ENCODE data around the gene PPM1K.
A peak's percentile ranks its signal among the peaks of the same experiment; 100 is the strongest.
"Not testable (repeated sequence)": the region's sequence is repeated elsewhere in the genome, so short reads cannot be mapped to it uniquely, and the experiment has no call there.

Gene PPM1K

DNA sequence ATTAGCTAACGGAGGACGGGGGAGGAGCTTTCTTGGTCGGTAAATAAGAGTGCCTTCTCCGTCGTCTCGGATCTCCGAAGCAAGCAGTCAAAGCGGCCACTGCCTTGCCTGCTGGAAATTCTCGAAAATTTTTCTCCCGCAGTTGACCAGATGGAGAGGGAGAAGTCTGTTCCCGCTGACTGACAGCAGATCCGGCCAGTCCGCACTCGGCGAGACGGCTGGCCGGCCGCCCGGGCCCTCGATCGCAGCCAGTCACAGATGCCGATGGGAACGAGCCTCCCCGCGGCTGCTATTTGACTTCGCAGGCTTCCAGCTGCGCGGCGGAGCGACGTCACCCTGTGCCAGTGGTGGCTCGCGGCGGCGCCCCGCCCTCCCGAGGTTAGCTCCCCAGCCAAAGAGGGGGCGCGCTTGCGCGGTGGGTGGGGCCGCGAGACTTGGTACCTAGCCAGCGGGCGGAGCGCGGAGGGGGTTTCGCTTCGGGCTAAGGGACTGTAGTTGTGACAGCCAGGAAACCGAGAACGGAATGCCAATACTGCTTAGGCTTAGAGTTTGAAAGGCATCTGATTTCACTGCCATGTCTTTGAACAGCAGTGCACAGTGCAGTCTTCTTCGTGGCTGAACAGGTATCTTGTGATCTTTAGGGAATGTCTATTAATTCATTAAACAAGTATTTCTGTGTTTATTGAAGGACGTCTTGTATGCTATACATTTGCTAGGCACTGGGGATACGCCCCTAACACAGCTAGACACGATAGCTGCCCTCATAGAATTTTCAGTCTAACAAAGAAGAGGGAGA lies at the start of gene PPM1K:
PPM1K (minus strand) TSS at position 123 of the 796 bp plus-strand sequence. CDS start 5,978 bp downstream, outside the sequence.
- Histone ChIP-seq H3K36me3 (ENCODE audit: control insufficient read depth, low read depth, low read length) (no peaks in the 10 kb centered on the region), H3K4me1 (ENCODE audit: control insufficient read depth, low read depth, low read length) (peaks cover 10% of the 10 kb centered on the region), H3K9me3 (ENCODE audit: control insufficient read depth, low read depth, low read length) (no peaks in the 10 kb centered on the region), H3K4me3 (ENCODE audit: low read length) (peak within 1 kb of the TSS; percentile 78), H3K27me3 (ENCODE audit: control insufficient read depth, insufficient read depth, low read length) (peaks cover 36% of the 10 kb centered on the region), H3K9ac (ENCODE audit: low read length) (peak within 1 kb of the TSS; percentile 50), H3K27ac (ENCODE audit: low read length) (no peak within 1 kb of the TSS)

DNA sequence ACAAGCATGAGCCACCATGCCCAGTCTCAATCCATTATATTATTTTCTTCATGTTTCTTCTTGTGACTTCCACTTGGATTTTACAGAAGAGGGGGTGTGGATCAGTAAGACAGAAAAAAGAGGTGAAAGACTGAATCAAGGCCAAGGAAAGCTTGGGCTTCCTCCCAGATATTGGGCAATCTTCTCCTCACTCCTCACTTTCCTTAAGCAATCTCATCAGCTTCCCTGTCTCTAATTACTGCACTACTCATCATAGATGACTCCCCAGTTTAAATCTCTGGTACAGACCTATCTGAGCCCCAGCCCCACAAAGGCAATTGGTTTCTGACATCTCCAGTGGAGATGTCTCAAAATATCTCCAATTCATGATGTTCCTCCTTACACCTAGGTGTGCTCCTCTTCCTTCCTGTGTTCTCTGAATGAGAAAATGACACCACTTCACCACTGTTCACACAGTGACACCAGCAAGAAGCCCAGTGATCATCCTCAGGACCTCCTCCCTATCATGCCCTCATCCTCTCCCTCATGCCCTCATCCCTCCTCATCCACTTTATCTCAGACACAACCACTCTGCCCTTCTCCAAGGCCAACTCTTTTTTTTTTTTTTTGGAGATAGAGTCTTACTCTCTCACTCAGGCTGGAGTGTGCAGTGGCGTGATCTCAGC lies 49.5 kb upstream of the PPM1K start:
- H3K9me3 ChIP-seq (ENCODE audit: control insufficient read depth, low read depth, low read length) = no peaks in the 10 kb centered on the region
- H3K27me3 ChIP-seq (ENCODE audit: control insufficient read depth, insufficient read depth, low read length) = no peaks in the 10 kb centered on the region
- no peak overlapping the region for H3K27ac ChIP-seq (ENCODE audit: low read length)
- H3K9ac ChIP-seq (ENCODE audit: low read length) = no peak overlapping the region
- no peak overlapping the region for H3K4me3 ChIP-seq (ENCODE audit: low read length)
- no peaks in the 10 kb centered on the region for H3K36me3 ChIP-seq (ENCODE audit: control insufficient read depth, low read depth, low read length)
- peaks cover 5% of the 10 kb centered on the region for H3K4me1 ChIP-seq (ENCODE audit: control insufficient read depth, low read depth, low read length)

DNA sequence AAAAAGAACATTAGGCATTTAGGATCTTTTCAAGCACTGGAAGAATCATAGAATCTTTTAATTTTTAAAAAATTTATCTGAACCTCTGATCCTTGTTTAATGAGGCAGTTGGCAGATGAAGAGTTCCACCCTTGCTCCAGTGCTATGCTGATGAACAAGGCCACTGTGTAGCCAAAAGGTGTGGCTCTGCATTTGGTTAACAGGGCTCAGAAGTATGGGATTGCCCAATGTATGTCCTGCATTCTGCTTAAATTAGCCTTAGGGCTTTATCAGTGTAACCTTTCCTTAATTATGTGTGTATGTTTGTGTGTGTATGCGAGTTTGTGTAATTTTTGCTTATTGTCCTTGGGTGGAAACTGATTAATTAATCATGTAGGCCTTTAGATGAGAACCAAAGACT lies 43.3 kb upstream of the PPM1K start:
- no peak overlapping the region for H3K27ac ChIP-seq (ENCODE audit: low read length)
- H3K9ac ChIP-seq (ENCODE audit: low read length) = no peak overlapping the region
- H3K9me3 ChIP-seq (ENCODE audit: control insufficient read depth, low read depth, low read length) = no peaks in the 10 kb centered on the region
- H3K36me3 ChIP-seq (ENCODE audit: control insufficient read depth, low read depth, low read length) = no peaks in the 10 kb centered on the region
- no peak overlapping the region for H3K4me3 ChIP-seq (ENCODE audit: low read length)
- no peaks in the 10 kb centered on the region for H3K4me1 ChIP-seq (ENCODE audit: control insufficient read depth, low read depth, low read length)
- H3K27me3 ChIP-seq (ENCODE audit: control insufficient read depth, insufficient read depth, low read length) = no peaks in the 10 kb centered on the region

DNA sequence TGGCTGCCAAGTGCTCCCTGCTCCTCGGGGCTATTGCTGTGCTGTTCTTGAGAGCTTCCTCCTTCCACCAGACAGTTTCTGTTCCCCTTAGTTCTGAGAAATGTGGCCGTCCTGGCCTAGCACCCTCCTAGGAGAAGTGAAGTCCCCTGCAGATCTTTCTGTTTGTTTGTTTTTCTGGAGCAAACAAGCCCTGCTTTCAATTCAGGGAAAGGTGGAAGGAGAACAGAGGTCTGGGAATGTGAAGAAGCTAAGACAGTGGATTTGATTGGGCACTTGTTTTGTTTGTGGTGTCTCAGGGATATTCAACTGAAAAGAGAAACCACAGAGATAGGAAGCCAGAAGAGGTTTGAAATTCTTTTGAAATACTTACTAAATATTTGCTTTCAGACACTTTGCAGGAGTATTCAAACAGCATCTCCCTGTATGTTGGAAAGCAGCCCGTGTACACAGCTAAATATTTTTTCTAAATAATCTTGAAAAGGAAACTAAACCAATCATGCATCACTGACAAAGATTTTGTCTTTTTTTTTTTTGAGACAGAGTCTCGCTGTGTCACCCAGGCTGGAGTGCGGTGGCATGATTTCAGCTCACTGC lies 36.5 kb upstream of the PPM1K start:
- Histone ChIP-seq H3K27ac (ENCODE audit: low read length) (no peak overlapping the region), H3K27me3 (ENCODE audit: control insufficient read depth, insufficient read depth, low read length) (no peaks in the 10 kb centered on the region), H3K36me3 (ENCODE audit: control insufficient read depth, low read depth, low read length) (no peaks in the 10 kb centered on the region), H3K9me3 (ENCODE audit: control insufficient read depth, low read depth, low read length) (no peaks in the 10 kb centered on the region), H3K4me3 (ENCODE audit: low read length) (no peak overlapping the region), H3K4me1 (ENCODE audit: control insufficient read depth, low read depth, low read length) (peaks cover 18% of the 10 kb centered on the region), H3K9ac (ENCODE audit: low read length) (no peak overlapping the region)

DNA sequence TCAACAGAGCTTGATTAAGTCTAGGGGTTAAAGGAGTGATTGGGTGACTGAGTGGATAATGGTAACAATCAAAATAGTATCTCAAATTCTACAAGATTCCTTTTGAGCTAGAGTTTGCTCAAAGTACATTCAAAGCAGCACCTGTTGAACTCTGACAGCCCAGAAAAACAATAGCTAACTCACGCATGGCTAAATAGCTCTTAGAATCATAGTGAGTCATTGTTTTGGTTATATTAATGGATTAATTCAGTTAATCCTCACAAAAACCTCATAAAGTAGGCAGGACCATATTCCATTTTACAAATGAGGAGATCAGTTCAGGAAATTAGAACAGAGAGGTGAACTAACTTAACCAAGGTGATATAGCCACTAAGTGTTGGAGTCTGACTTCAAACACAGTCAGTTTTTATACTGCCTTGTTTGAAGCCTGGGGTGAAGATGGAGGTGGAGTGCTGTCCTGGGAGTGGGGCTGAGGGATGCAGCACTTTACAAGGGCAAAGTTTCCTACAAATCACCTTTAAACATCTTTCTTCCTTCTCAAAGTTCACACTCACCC lies 35.9 kb upstream of the PPM1K start:
- Histone ChIP-seq H3K9me3 (ENCODE audit: control insufficient read depth, low read depth, low read length) (no peaks in the 10 kb centered on the region), H3K27me3 (ENCODE audit: control insufficient read depth, insufficient read depth, low read length) (no peaks in the 10 kb centered on the region), H3K4me3 (ENCODE audit: low read length) (no peak overlapping the region), H3K36me3 (ENCODE audit: control insufficient read depth, low read depth, low read length) (no peaks in the 10 kb centered on the region), H3K27ac (ENCODE audit: low read length) (no peak overlapping the region), H3K9ac (ENCODE audit: low read length) (no peak overlapping the region), H3K4me1 (ENCODE audit: control insufficient read depth, low read depth, low read length) (peaks cover 18% of the 10 kb centered on the region)

DNA sequence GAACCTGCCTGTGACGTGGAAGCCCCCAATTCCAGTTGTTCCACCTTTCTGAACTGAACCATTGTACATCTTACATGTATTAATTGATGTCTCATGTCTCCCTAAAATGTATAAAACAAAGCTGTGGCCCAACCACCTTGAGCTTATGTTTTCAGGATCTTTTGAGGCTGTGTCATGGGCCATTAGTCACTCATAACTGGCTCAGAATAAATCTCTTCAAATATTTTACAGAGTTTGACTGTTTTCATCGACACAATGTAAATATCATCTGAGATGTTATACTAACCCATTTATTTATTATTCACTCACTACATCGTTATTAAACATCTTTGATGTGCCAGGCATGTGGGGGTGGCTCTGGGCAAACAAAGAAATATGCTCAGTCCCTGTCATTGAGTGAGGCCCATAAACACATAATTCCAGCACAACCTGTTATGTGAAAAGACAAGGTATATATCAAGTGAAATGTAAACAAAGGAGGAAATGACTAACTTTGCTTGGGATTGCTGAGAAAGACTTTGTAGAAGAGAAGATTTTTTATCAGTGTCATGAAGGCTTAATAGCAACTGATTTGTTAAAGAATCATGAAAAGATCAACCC lies 34.5 kb upstream of the PPM1K start:
- Histone ChIP-seq H3K36me3 (ENCODE audit: control insufficient read depth, low read depth, low read length) (no peaks in the 10 kb centered on the region), H3K4me3 (ENCODE audit: low read length) (no peak overlapping the region), H3K27me3 (ENCODE audit: control insufficient read depth, insufficient read depth, low read length) (no peaks in the 10 kb centered on the region), H3K27ac (ENCODE audit: low read length) (no peak overlapping the region), H3K9me3 (ENCODE audit: control insufficient read depth, low read depth, low read length) (no peaks in the 10 kb centered on the region), H3K4me1 (ENCODE audit: control insufficient read depth, low read depth, low read length) (peaks cover 18% of the 10 kb centered on the region), H3K9ac (ENCODE audit: low read length) (no peak overlapping the region)

DNA sequence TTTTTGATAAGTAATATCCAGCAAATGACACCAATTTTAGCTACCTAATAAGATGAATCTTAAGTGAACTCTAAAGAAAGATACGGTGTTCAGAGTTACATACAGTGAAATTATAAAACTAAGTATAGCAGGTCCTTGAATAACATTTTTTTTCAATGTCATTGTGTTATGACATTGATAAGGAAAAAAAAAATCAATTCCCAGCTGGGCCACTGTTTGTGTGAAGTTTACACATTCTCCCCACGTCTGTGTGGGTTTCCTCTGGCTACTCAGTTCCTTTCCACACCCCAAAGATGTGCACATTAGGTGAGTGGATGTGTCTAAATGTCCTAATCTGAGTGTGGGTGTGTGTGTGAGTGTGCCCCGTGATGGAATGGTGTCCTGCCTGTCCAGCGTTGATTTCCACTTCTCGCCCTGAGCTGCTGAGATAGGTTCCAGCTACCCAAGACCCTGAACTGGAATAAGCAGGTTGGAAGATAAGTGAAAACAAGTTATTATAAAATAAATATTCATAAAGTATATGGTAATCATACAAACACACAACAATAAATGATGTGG lies 31.2 kb upstream of the PPM1K start:
- Histone ChIP-seq H3K9ac (ENCODE audit: low read length) (no peak overlapping the region), H3K27me3 (ENCODE audit: control insufficient read depth, insufficient read depth, low read length) (no peaks in the 10 kb centered on the region), H3K36me3 (ENCODE audit: control insufficient read depth, low read depth, low read length) (no peaks in the 10 kb centered on the region), H3K27ac (ENCODE audit: low read length) (no peak overlapping the region), H3K9me3 (ENCODE audit: control insufficient read depth, low read depth, low read length) (no peaks in the 10 kb centered on the region), H3K4me1 (ENCODE audit: control insufficient read depth, low read depth, low read length) (peaks cover 16% of the 10 kb centered on the region), H3K4me3 (ENCODE audit: low read length) (no peak overlapping the region)

DNA sequence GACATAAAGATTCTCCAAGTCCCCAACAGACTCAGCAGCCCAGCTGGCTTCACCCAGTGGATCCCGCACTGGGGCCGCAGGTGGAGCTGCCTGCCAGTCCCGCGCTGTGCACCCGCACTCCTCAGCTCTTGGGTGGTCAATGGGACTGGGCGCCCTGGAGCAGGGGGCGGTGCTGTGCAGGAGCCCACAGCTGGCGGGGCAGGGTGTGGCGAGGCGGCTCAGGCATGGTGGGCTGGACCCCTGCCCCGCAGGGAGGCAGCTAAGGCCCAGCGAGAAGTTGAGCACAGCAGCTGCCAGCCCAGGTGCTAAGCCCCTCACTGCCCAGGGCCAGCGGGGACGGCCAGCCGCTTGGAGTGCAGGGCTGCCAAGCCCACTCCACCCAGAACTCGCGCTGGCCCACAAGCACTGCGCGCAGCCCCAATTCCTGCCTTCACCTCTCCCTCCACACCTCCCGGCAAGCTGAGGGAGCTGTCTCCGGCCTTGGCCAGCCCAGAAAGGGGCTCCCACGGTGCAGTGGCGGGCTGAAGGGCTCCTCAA lies 28.8 kb upstream of the PPM1K start:
- not testable (repeated sequence) for H3K36me3 ChIP-seq (ENCODE audit: control insufficient read depth, low read depth, low read length); H3K9me3 ChIP-seq (ENCODE audit: control insufficient read depth, low read depth, low read length); H3K4me3 ChIP-seq (ENCODE audit: low read length); H3K4me1 ChIP-seq (ENCODE audit: control insufficient read depth, low read depth, low read length); H3K27ac ChIP-seq (ENCODE audit: low read length); H3K9ac ChIP-seq (ENCODE audit: low read length); H3K27me3 ChIP-seq (ENCODE audit: control insufficient read depth, insufficient read depth, low read length)

DNA sequence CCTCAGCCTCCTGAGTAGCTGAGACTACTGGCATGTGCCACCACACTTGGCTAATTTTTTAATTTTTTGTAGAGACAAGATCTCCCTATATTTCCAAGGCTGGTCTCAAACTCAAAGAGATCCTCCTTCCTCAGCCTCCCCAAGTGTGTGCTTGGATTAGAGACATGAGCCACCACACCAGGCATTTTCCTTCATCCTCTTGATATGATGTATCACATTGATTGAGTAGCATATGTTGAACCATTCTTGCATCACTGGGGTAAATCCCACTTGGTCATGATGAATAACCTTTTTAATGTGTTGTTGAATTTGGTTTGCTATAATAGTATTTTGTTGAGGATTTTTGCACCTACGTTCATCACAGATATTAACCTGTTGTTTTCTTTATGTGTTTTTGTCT lies 24.2 kb upstream of the PPM1K start:
- no peaks in the 10 kb centered on the region for H3K27me3 ChIP-seq (ENCODE audit: control insufficient read depth, insufficient read depth, low read length)
- no peak overlapping the region for H3K27ac ChIP-seq (ENCODE audit: low read length)
- H3K4me1 ChIP-seq (ENCODE audit: control insufficient read depth, low read depth, low read length) = no peaks in the 10 kb centered on the region
- H3K36me3 ChIP-seq (ENCODE audit: control insufficient read depth, low read depth, low read length) = no peaks in the 10 kb centered on the region
- H3K4me3 ChIP-seq (ENCODE audit: low read length) = no peak overlapping the region
- no peak overlapping the region for H3K9ac ChIP-seq (ENCODE audit: low read length)
- H3K9me3 ChIP-seq (ENCODE audit: control insufficient read depth, low read depth, low read length) = no peaks in the 10 kb centered on the region

DNA sequence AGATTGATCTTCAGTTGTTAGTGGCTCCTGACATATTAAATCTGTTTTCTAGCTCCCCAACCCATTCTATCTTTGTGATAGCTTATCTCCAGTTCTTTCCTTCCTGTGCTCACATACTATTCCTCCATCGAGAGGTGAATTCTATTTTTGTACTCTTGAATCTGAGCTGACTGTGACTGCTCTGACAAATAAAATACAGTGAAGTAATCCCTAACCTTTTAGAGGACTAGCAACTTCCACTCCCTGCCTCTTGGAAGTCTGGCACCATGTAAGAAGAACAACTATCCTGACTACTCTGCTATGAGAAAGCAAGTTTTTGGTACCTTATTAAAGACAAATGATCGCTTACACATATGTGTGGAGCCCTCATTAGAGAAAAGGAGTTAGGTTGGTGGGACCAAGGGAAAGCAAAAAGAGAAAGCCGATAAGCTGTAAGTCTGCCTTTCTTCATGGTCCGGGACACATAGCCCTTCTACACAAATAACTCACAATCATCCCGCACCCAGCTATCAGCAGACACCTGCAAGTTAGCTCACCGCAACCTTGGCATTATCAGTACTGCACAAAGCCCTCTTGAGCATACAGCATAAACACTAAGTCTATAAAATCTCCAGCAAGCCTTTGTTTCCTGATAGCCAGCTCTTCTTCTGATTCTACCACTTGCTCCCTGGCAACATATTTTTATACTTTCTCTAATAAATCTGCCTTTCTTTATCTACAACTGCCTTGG lies 13.5 kb upstream of the PPM1K start:
- Histone ChIP-seq H3K36me3 (ENCODE audit: control insufficient read depth, low read depth, low read length) (no peaks in the 10 kb centered on the region), H3K4me3 (ENCODE audit: low read length) (no peak overlapping the region), H3K27ac (ENCODE audit: low read length) (no peak overlapping the region), H3K27me3 (ENCODE audit: control insufficient read depth, insufficient read depth, low read length) (no peaks in the 10 kb centered on the region), H3K9ac (ENCODE audit: low read length) (no peak overlapping the region), H3K9me3 (ENCODE audit: control insufficient read depth, low read depth, low read length) (no peaks in the 10 kb centered on the region), H3K4me1 (ENCODE audit: control insufficient read depth, low read depth, low read length) (no peaks in the 10 kb centered on the region)

All from iPS-18a (cell line).